HepG2 (cell line): ENCODE measurements around the gene TMEM232. TPM values are rescaled to one million over a fixed set of nuclear protein-coding genes. Genes with fewer than 3 reads are reported as not detected.

ENCODE experiments used
- ATAC-seq: fragments of 200-7000 bp; cut with Tn5 transposase; 3 replicates; pipeline ENCODE4 v1.9.1; 2020; ENCODE audit warnings: mild to moderate bottlenecking, moderate library complexity
- BruUV-seq: library from RNA; stranded (reverse); fragments of 400-500 nt; replicated peaks from 2 replicates; lab custom pipeline; 2021; lab: Mats Ljungman, UMichigan
- CTCF ChIA-PET: fragments of 300-600 bp; formaldehyde crosslinking; extraction: SDS; loops from one replicate; lab custom pipeline; 2021; ENCODE audit warnings: low total read pairs, inconsistent platforms, low intra/inter-chr PET ratio; lab: Yijun Ruan, JAX
- POLR2A ChIA-PET: fragments of 350-600 bp; sonication (Branson Sonifier 250); formaldehyde crosslinking; loops from one replicate; lab custom pipeline; 2020; ENCODE audit warnings: antibody characterized with exemption, inconsistent platforms; lab: Yijun Ruan, JAX
- DNase-seq: peaks from one replicate; pipeline ENCODE4 v3.0.0-alpha.2; 2015; ENCODE audit warnings: low spot score
- FAIRE-seq: peaks from 3 replicates; lab custom pipeline; 2011; peaks lifted over from hg19 to GRCh38; lab: Jason Lieb, UNC
- H2AFZ ChIP-seq: one replicate; pipeline ENCODE4 v1.6.1; 2011; ENCODE audit warnings: low read length, inconsistent platforms
- H3K27ac ChIP-seq: fragments of 300-600 bp; 3 replicates; pipeline ENCODE4 v1.8.0; 2011; ENCODE audit warnings: mixed run types, mild to moderate bottlenecking, mixed read lengths, low read length, inconsistent platforms; ENCODE audit not compliant: insufficient read depth; ENCODE audit errors: extremely low read length
- H3K27me3 ChIP-seq, 2 experiments: fragments of 200-600 bp in 1 of 2; 2 replicates in 1 of 2; 3 replicates in 1 of 2; pipeline versions ENCODE4 v1.6.0 to v1.8.0; 2011; ENCODE audit warnings: low read length in 2 of 2, mild to moderate bottlenecking in 2 of 2, moderate library complexity in 2 of 2, inconsistent platforms in 1 of 2; ENCODE audit not compliant: insufficient read depth in 2 of 2, control insufficient read depth in 1 of 2
- H3K36me3 ChIP-seq, 2 experiments: fragments of 200-600 bp in 1 of 2; replicated peaks in 1 of 2; 2 replicates in 1 of 2; 3 replicates in 1 of 2; pipeline versions ENCODE4 v1.5.1 to v1.8.0; 2011; ENCODE audit warnings: low read length in 2 of 2, inconsistent platforms in 1 of 2; ENCODE audit not compliant: insufficient read depth in 2 of 2, control insufficient read depth in 1 of 2
- H3K4me1 ChIP-seq: 2 replicates; pipeline ENCODE4 v1.5.1; 2012; ENCODE audit warnings: low read length, inconsistent platforms; ENCODE audit not compliant: insufficient read depth
- H3K4me2 ChIP-seq: 2 replicates; pipeline ENCODE4 v1.6.0; 2011; ENCODE audit warnings: low read depth, low read length, inconsistent platforms
- H3K4me3 ChIP-seq, 3 experiments: fragments of 200-600 bp in 1 of 3; sonication (generic), shearing (Covaris generic) in 1 of 3; replicated peaks in 1 of 3; 2 replicates each; pipeline ENCODE4 v1.5.1; 2011 to 2016; ENCODE audit warnings: low read length in 3 of 3, inconsistent platforms in 2 of 3, low read depth in 2 of 3, mild to moderate bottlenecking in 2 of 3, control low read depth in 1 of 3, mixed read lengths in 1 of 3; ENCODE audit not compliant: insufficient read depth in 1 of 3
- H3K79me2 ChIP-seq: one replicate; pipeline ENCODE4 v1.6.1; 2011; ENCODE audit warnings: low read length, inconsistent platforms; ENCODE audit not compliant: insufficient read depth
- H3K9ac ChIP-seq: 2 replicates; pipeline ENCODE4 v1.6.0; 2011; ENCODE audit warnings: mild to moderate bottlenecking, low read depth, low read length, inconsistent platforms; ENCODE audit not compliant: insufficient read depth
- H3K9me3 ChIP-seq: 2 replicates; pipeline ENCODE4 v1.5.1; 2012; ENCODE audit warnings: mild to moderate bottlenecking, low read length
- H4K20me1 ChIP-seq: 2 replicates; pipeline ENCODE4 v1.6.0; 2011; ENCODE audit warnings: inconsistent platforms, mild to moderate bottlenecking, low read length, moderate library complexity; ENCODE audit not compliant: insufficient read depth
- CEBPG ChIP-seq: IDR thresholded peaks from 2 replicates; pipeline ENCODE4 v1.6.1; 2016
- FOXK1 ChIP-seq: sonication (generic); formaldehyde crosslinking; IDR thresholded peaks from 2 replicates; pipeline ENCODE4 v1.4.0; 2020; ENCODE audit warnings: low read depth, missing genetic modification reagents, borderline replicate concordance
- FOXM1 ChIP-seq: sonication (generic); formaldehyde crosslinking; IDR thresholded peaks from 2 replicates; pipeline ENCODE4 v1.5.0; 2020; ENCODE audit warnings: missing genetic modification reagents
- HNF4G ChIP-seq, 2 experiments: sonication (generic) in 1 of 2; formaldehyde crosslinking in 1 of 2; IDR thresholded peaks; 2 replicates each; pipeline versions ENCODE4 v1.4.0 to v1.6.1; 2011 to 2020; ENCODE audit warnings: borderline replicate concordance in 2 of 2, low read depth in 2 of 2, mild to moderate bottlenecking in 2 of 2, low read length in 1 of 2, missing genetic modification reagents in 1 of 2, moderate library complexity in 1 of 2
- HOXA7 ChIP-seq: sonication (generic); formaldehyde crosslinking; IDR thresholded peaks from 2 replicates; pipeline ENCODE4 v1.8.1; 2022; ENCODE audit warnings: mild to moderate bottlenecking, missing genetic modification reagents, moderate library complexity
- IRF2 ChIP-seq: IDR thresholded peaks from 2 replicates; pipeline ENCODE4 v1.6.1; 2018; ENCODE audit warnings: missing genetic modification reagents, missing compliant biosample characterization
- MTF1 ChIP-seq: sonication (generic); formaldehyde crosslinking; IDR thresholded peaks from 2 replicates; pipeline ENCODE4 v1.5.0; 2020; ENCODE audit warnings: missing genetic modification reagents
- REXO4 ChIP-seq: sonication (generic); formaldehyde crosslinking; IDR thresholded peaks from 2 replicates; pipeline ENCODE4 v1.8.0; 2022; ENCODE audit warnings: missing genetic modification reagents, mild to moderate bottlenecking, borderline replicate concordance
- RXRB ChIP-seq: IDR thresholded peaks from 2 replicates; pipeline ENCODE4 v1.6.1; 2016; ENCODE audit warnings: borderline replicate concordance, missing genetic modification reagents, missing compliant biosample characterization
- ZFAT ChIP-seq: sonication (generic); formaldehyde crosslinking; conservative IDR thresholded peaks from 2 replicates; pipeline ENCODE4 v1.8.1; 2023; ENCODE audit warnings: missing genetic modification reagents, inconsistent platforms
- ZNF44 ChIP-seq: sonication (generic); formaldehyde crosslinking; IDR thresholded peaks from 2 replicates; pipeline ENCODE4 v1.5.1; 2020; ENCODE audit warnings: mild to moderate bottlenecking, missing genetic modification reagents
- ZNF703 ChIP-seq: sonication (generic); formaldehyde crosslinking; IDR thresholded peaks from 2 replicates; pipeline ENCODE4 v1.5.1; 2020; ENCODE audit warnings: missing genetic modification reagents, mild to moderate bottlenecking, moderate library complexity, borderline replicate concordance
- ZNF800 ChIP-seq: sonication (generic); formaldehyde crosslinking; IDR thresholded peaks from 2 replicates; pipeline ENCODE4 v1.4.0; 2020; ENCODE audit warnings: missing genetic modification reagents
- WGBS: methylation state at CpG from one replicate; pipeline ENCODE4 v1.1.6; 2017; ENCODE audit warnings: low lambda C conversion rate; 5-methylcytosine and 5-hydroxymethylcytosine counted together
- in situ Hi-C: cut with HindIII; loops from 2 replicates; pipeline ENCODE4 v1.10.0; 2017; ENCODE audit warnings: low pct_unique_long_range_greater_than_20kb; ENCODE audit not compliant: extremely low pct_ligation_motif_present
- intact Hi-C: fragments of 100-400 bp; cut with micrococcal nuclease; formaldehyde crosslinking; loops from one replicate; pipeline ENCODE4 v1.10.0; 2022; ENCODE audit not compliant: unreplicated experiment
- polyA plus RNA-seq, 8 experiments: library from polyadenylated mRNA; depleted of rRNA in 3 of 8; stranded (reverse) in 7 of 8; unstranded in 1 of 8; fragments of >200 nt; fragmentation: Illumina TruSeq in 4 of 8; extraction: Trizol in 4 of 8; gene quantifications; 2 replicates each; pipeline versions ENCODE4 v1.2.1 to v1.2.3, GENCODE V29; 2011 to 2016; ENCODE audit warnings: low read depth in 4 of 8, missing spikeins in 1 of 8, mixed read lengths in 1 of 8; ENCODE audit not compliant: insufficient read depth in 1 of 8
- total RNA-seq, 5 experiments: library from RNA; depleted of rRNA; stranded (reverse); fragments of >200 nt; fragmentation: Illumina TruSeq; extraction: Trizol; gene quantifications; 2 replicates each; pipeline ENCODE4 v1.2.3, GENCODE V29; 2016; ENCODE audit warnings: low read depth in 1 of 5
- TF ChIP-seq, protein P1 (sequence below): IDR thresholded peaks from 2 replicates; pipeline ENCODE4 v1.6.1; 2016; ENCODE audit warnings: missing compliant biosample characterization, missing genetic modification reagents, borderline replicate concordance

TMEM232 gene
- total and polyA plus RNA-seq, 2 of the 13 experiments (the other 11 are each of a cell fraction or from before 2014, with no cell fraction given) = 0.29 to 0.71 TPM

DNA sequence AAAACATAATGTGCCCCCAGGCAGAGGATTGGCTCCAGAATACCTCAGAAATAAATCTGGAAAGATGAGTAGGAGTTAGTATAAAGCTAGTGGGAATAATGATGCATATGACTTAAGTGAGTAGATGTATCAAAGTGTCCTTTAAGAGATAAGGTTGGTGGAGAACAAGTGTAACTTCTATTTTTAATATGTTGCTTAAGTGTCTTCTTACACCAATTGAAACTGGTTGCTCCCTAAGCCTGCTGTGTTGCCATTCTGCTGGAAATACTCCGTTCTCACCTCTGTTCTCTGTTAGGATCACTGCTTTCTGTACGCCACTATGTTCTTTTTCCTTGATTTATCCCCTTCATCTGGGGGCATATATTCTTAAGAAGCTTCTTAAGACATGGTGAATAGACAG lies 286.4 kb downstream of the TMEM232 start (continued):
- TF ChIP-seq, protein P1, sequence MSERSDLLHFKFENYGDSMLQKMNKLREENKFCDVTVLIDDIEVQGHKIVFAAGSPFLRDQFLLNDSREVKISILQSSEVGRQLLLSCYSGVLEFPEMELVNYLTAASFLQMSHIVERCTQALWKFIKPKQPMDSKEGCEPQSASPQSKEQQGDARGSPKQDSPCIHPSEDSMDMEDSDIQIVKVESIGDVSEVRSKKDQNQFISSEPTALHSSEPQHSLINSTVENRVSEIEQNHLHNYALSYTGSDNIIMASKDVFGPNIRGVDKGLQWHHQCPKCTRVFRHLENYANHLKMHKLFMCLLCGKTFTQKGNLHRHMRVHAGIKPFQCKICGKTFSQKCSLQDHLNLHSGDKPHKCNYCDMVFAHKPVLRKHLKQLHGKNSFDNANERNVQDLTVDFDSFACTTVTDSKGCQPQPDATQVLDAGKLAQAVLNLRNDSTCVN (CRISPR knock-in tag) = no peak
- TF ChIP-seq CEBPG (CRISPR knock-in tag) (no peak), IRF2 (CRISPR knock-in tag) (no peak), FOXK1 (CRISPR knock-in tag) (no peak), ZNF800 (no peak)

- no peak overlapping the region for H3K27ac ChIP-seq
- no peak for ATAC-seq
- WGBS = 6% methylated on average over 3 of the region's 3 CpGs
- in situ Hi-C loops (no loop called here), intact Hi-C loops (no loop called here)
- H3K27me3 ChIP-seq = no peaks in the 10 kb centered on the region
- ChIA-PET CTCF (no interaction called here), POLR2A (no interaction called here)
- no peak for FAIRE-seq
- no peak overlapping the region for H3K9ac ChIP-seq
- H3K4me2 ChIP-seq = no peak overlapping the region
- no peak for TF ChIP-seq REXO4 (CRISPR knock-in tag)
- TF ChIP-seq ZNF703 = no peak
- TF ChIP-seq MTF1 = no peak
- TF ChIP-seq ZFAT (CRISPR knock-in tag) = no peak
- TF ChIP-seq HOXA7 (CRISPR knock-in tag) = no peak
- no peak for TF ChIP-seq HNF4G (IDR thresholded peaks at IDR 0.05; ENCODE audit: borderline replicate concordance, low read depth, low read length)
- no peak for TF ChIP-seq HNF4G (CRISPR knock-in tag; IDR thresholded peaks at IDR 0.05; ENCODE audit: borderline replicate concordance, low read depth)
- no peak for TF ChIP-seq RXRB (CRISPR knock-in tag)
- TF ChIP-seq ZNF44 (CRISPR knock-in tag) = no peak
- TF ChIP-seq FOXM1 = no peak
- H3K79me2 ChIP-seq = no peaks in the 10 kb centered on the region
- H3K4me3 ChIP-seq = no peak overlapping the region
- H3K36me3 ChIP-seq = no peaks in the 10 kb centered on the region
- H2AFZ ChIP-seq = no peak overlapping the region
- H4K20me1 ChIP-seq = no peaks in the 10 kb centered on the region
- no peaks in the 10 kb centered on the region for H3K4me1 ChIP-seq
- no peak for DNase-seq
- BruUV-seq = no TSS peak
- H3K9me3 ChIP-seq = no peaks in the 10 kb centered on the region
Observed at GRCh38 chr5:110439296-110439695, 287.2 kb downstream of the TMEM232 start.
